Stimulated activated CD4-positive, alpha-beta T cell treated with anti-CD3 and anti-CD28 coated beads, Interleukin-1b, Interleukin-23, amount 100 ng/mL, for 1 hour (primary cell): ENCODE data around the gene NAV2.

ENCODE experiments used
- DNase-seq, 2 donors: peaks; one replicate each; pipeline ENCODE4 v3.0.0-alpha.2; 2020; ENCODE audit warnings: low read depth in 2 of 2

Gene NAV2

GRCh38 chr11:20021771-20022362 lies 309.2 kb downstream of the NAV2 start:
- no peak for DNase-seq

DNA sequence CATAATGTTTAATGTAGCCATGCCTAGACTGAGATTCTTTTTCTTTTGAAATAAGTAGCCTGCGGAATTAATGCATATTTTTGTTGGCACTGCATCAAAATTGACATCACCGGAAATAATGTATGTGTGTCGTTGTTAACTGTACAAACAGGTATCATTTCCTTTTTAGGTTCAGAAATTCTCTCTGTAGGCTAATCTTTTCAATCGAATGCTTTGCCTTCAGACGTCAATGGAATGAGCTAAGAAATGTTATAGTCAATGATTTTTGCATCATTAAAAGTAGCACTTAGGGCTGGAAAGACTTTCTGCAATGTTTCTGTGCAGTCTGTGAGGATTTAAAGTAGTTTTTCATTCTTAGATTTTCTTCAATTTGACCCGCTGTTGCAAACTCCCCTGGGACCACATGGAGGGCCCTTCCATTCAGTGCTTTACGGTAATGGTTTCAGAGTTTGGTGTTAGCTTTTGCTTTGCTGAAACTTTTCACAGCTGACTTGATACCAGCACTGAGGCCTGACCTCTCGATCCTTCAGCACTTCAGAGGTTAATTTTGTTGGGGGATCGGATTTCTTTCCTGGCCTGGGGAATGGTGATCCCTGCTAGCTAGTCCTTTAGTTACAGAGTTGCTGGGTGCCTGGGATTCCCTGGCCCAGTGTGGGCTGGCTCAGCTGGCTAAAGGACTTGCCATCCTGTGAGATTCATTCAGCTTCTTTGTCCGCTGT lies 309.9 kb downstream of the NAV2 start:
- DNase-seq, result no peak

- no peak for DNase-seq
Observed at GRCh38 chr11:20023082-20023426, 310.4 kb downstream of the NAV2 start.

- no peak for DNase-seq
Observed at GRCh38 chr11:20024172-20024935, 311.7 kb downstream of the NAV2 start.

- DNase-seq, result no peak
Observed at GRCh38 chr11:20025332-20025840, 312.7 kb downstream of the NAV2 start.

- DNase-seq, result no peak
Observed at GRCh38 chr11:20026629-20027555, 314.3 kb downstream of the NAV2 start.

DNA sequence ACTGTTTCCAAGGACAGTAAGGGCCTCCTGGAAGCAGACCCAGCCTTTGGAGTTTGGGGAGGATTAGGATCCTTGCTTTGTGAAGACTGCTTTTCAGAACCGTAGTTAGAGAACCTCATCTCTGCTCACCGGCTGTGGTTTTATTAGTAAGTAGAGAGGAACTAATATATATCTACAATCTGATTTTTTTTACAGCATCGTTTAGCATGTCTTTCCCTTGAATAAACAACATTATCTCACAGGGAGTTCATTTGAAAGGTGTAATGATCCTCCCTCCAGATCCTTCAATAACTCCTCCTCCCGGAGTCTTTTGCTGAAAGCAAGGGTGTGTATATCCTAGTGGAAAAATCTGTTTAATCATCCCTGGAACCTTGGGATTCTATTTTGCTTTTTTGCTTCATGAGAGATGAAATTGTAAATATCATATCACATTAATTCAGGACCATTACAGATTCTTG lies 314.9 kb downstream of the NAV2 start:
- no peak for DNase-seq

GRCh38 chr11:20029193-20029592 lies 316.6 kb downstream of the NAV2 start:
- no peak for DNase-seq

GRCh38 chr11:20030472-20030871 lies 317.8 kb downstream of the NAV2 start:
- no peak for DNase-seq

DNA sequence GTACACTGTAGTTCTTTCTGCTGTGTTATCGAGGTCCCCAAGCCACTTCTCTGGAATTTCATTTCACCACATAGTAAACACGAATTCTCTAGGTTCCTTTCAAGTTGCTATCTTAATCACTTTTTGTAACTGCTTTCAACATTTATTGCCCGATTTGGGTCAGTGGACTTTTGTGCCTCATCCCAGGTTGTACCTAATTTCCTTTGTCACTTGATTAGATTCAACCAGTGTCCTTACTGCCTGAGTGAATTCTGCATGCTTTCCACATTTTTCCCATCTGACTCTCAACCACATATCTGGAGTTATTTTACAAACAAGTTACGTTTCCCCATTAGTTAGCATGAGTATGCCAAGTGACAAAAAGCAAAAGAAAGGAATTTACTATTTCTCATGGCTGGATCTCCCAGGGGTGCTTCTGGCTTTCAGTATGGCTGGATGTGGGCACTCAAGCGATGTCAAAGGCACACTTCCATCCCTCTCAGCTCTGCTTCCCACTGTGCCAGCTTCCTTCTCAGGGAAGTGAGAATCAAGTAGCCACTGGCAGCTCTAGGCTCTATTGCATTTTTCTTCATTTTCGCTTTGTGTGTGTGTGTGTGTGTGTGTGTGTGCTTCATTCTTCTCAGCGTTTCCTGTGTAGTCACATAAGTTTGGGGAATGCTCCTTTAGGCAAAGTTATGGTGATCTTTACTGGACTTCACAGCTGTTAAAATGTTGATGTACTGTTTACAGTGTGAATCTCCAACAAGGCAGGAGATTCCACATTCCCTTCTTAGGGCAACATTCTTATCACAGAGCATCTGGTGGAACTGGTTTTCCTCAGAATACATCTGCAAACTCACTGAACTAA lies 318.7 kb downstream of the NAV2 start:
- no peak for DNase-seq

DNA sequence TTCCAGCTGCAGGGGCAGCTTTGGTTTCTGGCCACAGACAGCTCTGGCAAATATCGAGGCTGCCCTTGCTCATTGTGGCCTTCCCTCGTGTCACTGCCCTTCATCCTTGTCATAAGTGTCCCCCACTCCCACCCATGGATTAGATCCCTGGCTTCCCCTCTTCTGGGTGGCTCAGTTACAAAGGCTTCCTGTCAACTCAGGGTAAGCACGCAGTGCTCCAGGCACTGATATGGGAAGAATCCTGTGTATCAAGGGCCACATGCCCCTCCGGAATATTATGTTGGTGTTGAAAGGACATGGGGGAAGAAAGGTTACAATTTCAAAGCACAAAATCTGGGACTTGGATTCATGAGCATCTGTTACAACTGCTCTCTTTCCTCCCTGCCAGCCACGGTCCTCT lies 319.5 kb downstream of the NAV2 start:
- no peak for DNase-seq

DNA sequence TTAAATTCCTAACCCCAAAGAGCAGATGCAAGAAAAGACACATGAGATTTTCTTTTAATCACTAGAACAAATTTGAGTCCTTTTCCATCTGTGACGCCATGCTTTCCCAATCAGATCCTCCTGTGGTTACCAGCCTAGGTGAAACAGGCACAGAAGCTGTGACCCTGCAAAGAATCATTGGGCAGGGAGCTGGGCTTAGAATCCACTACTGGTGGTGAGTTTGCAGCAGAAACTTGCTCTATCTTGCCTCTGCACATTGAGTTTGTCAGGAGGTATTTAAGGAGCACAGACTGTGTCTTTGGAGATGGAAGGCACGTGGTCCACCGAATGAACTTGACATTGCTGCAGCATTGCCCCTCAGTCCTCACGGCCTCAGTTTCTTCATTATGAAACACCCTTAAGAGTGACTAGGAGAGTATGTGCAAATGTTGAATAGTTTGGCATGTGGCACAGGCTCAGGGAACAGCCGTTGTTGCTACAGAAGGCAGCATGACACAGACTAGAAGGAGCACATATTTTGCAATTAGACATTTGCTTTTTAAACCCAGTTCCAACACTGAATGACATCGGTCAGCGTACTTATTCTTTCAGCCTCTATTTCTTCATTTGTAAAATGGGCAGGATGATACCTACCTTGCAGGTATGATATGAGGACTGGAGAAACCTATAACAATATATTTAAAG lies 320.1 kb downstream of the NAV2 start:
- DNase-seq, result no peak

- DNase-seq, result no peak
Observed at GRCh38 chr11:20033806-20034205, 321.2 kb downstream of the NAV2 start.

- DNase-seq, result no peak
Observed at GRCh38 chr11:20034941-20035340, 322.3 kb downstream of the NAV2 start.

- DNase-seq, result no peak
Observed at GRCh38 chr11:20035375-20035700, 322.7 kb downstream of the NAV2 start.

DNA sequence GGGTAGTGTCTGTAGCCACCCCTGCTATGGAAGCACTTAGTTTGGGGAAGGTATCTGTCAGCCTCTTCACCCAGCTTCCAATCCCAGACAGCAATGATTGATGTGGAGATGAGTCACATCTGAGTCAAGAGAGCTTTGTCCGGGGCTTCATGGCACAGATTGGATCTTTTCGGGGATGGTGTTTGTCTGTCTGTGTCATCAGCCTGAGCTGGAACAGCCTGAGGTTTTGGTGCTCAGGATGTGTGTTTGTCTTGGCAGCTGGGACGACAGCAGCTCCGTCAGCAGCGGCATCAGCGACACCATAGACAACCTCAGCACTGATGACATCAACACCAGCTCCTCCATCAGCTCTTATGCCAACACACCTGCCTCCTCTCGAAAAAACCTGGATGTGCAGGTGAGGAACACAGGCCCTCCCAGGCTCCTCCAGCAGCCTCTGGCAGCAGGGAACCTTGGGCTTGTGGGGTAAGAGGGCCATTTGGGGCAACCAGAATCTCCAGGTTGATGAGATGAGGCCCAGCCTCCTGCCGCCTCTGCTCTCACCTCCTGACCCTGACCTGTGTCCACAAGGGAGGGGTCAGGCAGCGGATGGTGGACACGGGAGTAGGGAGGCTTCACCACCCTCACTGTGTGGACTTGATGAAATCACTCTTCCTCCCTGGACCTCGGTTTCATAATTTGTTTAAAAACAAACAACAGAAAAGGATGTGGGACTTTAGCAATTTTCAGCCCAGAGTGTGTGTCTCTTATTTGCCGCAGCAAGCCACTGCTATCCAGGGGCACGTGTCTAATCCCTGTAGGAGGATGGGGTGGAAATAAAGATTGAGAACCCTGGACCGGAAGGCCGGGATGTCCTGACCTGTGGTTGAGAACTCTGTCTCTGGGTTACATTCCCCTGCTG lies 323.3 kb downstream of the NAV2 start:
- no peak for DNase-seq

DNA sequence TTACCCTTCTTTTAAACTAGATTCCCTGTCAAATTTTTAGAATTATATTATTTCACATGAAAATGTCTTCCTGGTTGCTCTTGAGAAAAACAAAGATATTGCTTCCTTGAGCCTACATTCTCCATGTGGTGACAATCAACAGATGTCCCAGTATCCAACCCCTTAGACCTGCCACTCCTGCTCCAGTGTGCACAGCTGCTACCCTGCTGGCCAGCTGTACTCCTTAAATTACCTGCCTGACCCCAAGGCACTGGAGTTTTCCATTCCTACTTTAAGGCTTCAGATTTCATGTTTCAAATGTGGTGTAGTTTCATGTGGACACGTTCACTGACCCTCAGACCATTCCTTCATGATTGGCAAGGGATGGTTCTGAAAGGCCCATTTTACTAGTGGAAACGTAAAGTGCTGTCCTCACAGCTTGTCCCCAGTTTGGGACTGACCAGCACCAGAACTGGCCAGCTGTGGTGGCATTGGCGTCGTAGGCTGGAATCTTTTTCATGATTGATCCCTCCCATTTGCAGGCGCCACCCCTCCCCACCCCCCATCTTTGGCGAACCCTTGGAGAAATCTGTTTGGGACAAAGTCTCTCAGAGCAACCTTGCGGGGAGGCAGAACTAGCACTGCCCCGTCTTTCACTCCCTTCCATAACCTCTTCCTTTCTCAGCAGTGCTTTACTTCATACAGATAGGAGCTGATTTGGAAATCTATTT lies 324.1 kb downstream of the NAV2 start:
- DNase-seq, result no peak

- no peak for DNase-seq
Observed at GRCh38 chr11:20037396-20038153, 324.9 kb downstream of the NAV2 start.
